Keratinocyte (primary cell): ENCODE measurements around the gene PHACTR2.

Experiments
- EZH2 ChIP-seq: IDR thresholded peaks from one replicate; pipeline ENCODE4 v1.6.1; 2012; ENCODE audit warnings: inconsistent platforms, mild to moderate bottlenecking, low read length, moderate library complexity
- TF ChIP-seq, protein P1 (sequence below), 3 experiments: IDR thresholded peaks in 1 of 3; conservative IDR thresholded peaks in 1 of 3; optimal IDR thresholded peaks in 1 of 3; 2 replicates in 2 of 3; 3 replicates in 1 of 3; pipeline versions ENCODE3 to v1.5.1; 2011; ENCODE audit warnings: low read length in 3 of 3, mild to moderate bottlenecking in 3 of 3, moderate library complexity in 2 of 3, control low read depth in 1 of 3, inconsistent platforms in 1 of 3; ENCODE audit not compliant: insufficient read depth in 2 of 3; ENCODE audit errors: extremely low read depth in 1 of 3

DNA sequence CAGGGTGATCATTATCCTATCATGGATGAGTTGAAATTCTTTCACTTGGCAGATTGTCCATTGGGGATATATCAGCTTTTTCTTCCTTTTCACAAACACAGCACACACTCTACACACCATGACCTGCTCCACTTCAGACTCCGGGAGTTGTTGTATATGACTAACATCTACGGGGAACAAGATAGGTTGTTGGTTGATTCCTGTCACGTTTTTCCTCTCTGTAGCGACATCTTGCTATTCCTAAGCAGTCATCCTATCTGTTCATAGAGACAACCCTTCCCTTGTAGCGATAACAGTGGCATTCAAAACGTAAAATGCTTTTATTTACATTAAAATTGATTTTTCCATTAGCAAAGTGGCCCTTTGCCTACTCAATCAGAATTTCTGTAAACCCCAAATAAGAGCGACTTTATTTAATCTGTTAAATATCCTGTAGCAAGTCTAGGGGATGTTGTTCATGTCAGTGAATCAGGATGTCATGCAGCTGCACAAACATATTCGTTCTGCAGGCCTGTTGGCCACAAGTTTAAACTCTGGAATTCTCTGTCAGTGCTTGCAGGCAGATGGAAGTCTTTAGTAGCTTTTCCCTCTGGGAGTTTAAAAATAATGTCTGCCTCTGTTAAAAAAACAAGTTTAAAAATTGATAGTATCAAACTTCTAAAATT, 23.1 kb downstream of the PHACTR2 start:
- TF ChIP-seq, protein P1, sequence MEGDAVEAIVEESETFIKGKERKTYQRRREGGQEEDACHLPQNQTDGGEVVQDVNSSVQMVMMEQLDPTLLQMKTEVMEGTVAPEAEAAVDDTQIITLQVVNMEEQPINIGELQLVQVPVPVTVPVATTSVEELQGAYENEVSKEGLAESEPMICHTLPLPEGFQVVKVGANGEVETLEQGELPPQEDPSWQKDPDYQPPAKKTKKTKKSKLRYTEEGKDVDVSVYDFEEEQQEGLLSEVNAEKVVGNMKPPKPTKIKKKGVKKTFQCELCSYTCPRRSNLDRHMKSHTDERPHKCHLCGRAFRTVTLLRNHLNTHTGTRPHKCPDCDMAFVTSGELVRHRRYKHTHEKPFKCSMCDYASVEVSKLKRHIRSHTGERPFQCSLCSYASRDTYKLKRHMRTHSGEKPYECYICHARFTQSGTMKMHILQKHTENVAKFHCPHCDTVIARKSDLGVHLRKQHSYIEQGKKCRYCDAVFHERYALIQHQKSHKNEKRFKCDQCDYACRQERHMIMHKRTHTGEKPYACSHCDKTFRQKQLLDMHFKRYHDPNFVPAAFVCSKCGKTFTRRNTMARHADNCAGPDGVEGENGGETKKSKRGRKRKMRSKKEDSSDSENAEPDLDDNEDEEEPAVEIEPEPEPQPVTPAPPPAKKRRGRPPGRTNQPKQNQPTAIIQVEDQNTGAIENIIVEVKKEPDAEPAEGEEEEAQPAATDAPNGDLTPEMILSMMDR (optimal IDR thresholded peaks at IDR 0.05 in 1 of 3, IDR thresholded peaks at IDR 0.05 in 1 of 3, conservative IDR thresholded peaks at IDR 0.05 in 1 of 3; ENCODE audit: extremely low read depth in 1 of 3, insufficient read depth in 2 of 3, low read length in 3 of 3), result no peak
- no peak for TF ChIP-seq EZH2
